Choroid plexus epithelial cell (primary cell): ENCODE data around the gene OR4C11.

ENCODE experiments used
- DNase-seq: peaks from one replicate; pipeline ENCODE4 v3.0.0-alpha.2; 2010; ENCODE audit warnings: low read depth
- H3K4me3 ChIP-seq: 2 replicates; pipeline ENCODE4 v1.5.1; 2011; ENCODE audit warnings: low read depth, mild to moderate bottlenecking, control low read depth, low read length, moderate library complexity
- CTCF ChIP-seq: conservative IDR thresholded peaks from 2 replicates; pipeline ENCODE4 v1.5.1; 2011; ENCODE audit warnings: low read depth, mild to moderate bottlenecking, control low read depth, inconsistent platforms, low read length, moderate library complexity

The OR4C11 gene

DNA sequence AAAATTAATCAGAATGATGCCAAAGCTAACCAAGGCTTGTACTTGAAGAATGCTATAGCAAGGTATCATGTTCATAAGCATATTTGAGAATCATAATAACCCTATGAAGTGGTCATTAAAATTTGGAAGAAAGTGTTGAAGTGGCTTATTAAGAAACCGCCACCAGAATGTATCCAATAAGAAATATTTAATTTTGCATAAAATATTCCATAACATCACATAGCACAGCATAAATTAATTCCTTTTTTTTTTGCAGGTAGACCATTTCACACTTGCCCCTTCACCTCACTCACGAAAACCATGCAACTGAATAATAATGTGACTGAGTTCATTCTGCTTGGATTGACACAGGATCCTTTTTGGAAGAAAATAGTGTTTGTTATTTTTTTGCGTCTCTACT is 35.6 kb downstream of the OR4C11 start, which contains the start of gene OR4C16:
Gene OR4C16 (plus strand): TSS at position 301 of the 400 bp plus-strand sequence. CDS start 0 bp downstream, at position 301.
- no peak within 1 kb of the TSS for H3K4me3 ChIP-seq
- no peak for DNase-seq
- TF ChIP-seq CTCF: no peak

DNA sequence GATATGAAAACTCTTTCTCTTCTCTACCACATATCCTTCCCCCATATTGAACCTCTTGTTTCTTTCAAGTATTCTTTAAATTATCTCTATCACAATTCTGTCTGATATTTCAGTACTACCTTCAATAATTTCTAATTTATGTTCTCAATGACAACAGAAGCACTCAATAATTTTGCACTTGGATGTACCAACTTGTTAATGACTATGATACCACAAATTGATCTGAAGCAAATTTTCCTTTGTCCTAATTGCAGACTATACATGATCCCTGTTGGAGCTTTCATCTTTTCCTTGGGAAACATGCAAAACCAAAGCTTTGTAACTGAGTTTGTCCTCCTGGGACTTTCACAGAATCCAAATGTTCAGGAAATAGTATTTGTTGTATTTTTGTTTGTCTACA is 53.3 kb downstream of the OR4C11 start, which contains the start of gene OR4C15:
Gene OR4C15 (plus strand): TSS at position 301 of the 400 bp plus-strand sequence. CDS start 0 bp downstream, at position 301.
- no peak for DNase-seq
- H3K4me3 ChIP-seq: no peak within 1 kb of the TSS
- no peak for TF ChIP-seq CTCF
